ENCODE data around the gene HOTAIR.

Gene HOTAIR

GRCh38 chr12:53955776-53956250 is 18.9 kb downstream of the HOTAIR start:
- no peak for DNase-seq

GRCh38 chr12:53955036-53955775 is 19.5 kb downstream of the HOTAIR start:
- no peak for DNase-seq

- DNase-seq = no peak
These were observed 20.1 kb downstream of the HOTAIR start, which contains the start of gene HOXC12 for GRCh38 chr12:53954694-53955035. HOXC12 (plus strand) TSS chr12:53954903; CDS start chr12:53954930, 27 bp downstream.

- no peak for DNase-seq
These were observed 20.7 kb downstream of the HOTAIR start for GRCh38 chr12:53953831-53954693.

- no peak for DNase-seq
These were observed 21.7 kb downstream of the HOTAIR start for GRCh38 chr12:53952871-53953734.

GRCh38 chr12:53952335-53952694 is 22.4 kb downstream of the HOTAIR start:
- no peak for DNase-seq

GRCh38 chr12:53951577-53952334 is 23.0 kb downstream of the HOTAIR start:
- no peak for DNase-seq

GRCh38 chr12:53950789-53951576 is 23.8 kb downstream of the HOTAIR start:
- DNase-seq = no peak

- no peak for DNase-seq
These were observed 24.3 kb downstream of the HOTAIR start for GRCh38 chr12:53950437-53950773.

- no peak for DNase-seq
These were observed 24.9 kb downstream of the HOTAIR start for GRCh38 chr12:53949631-53950436.

- no peak for DNase-seq
These were observed 25.8 kb downstream of the HOTAIR start for GRCh38 chr12:53948650-53949593.

- no peak for DNase-seq
These were observed 27.0 kb downstream of the HOTAIR start for GRCh38 chr12:53947743-53948142.

GRCh38 chr12:53944907-53945847 is 29.6 kb downstream of the HOTAIR start:
- no peak for DNase-seq

- DNase-seq = no peak
These were observed 30.5 kb downstream of the HOTAIR start for GRCh38 chr12:53944209-53944608.

- DNase-seq = no peak
These were observed 32.2 kb downstream of the HOTAIR start for GRCh38 chr12:53942467-53942997.

GRCh38 chr12:53941750-53942149 is 33.0 kb downstream of the HOTAIR start:
- DNase-seq = no peak

- no peak for DNase-seq
These were observed 33.6 kb downstream of the HOTAIR start for GRCh38 chr12:53941187-53941586.

GRCh38 chr12:53940443-53941014 is 34.2 kb downstream of the HOTAIR start:
- no peak for DNase-seq
